ES-I3 (cell line): ENCODE results near the gene RSL24D1.
"Not testable (repeated sequence)": the region's sequence is repeated elsewhere in the genome, so short reads cannot be mapped to it uniquely, and the experiment has no call there.

Experiments used
- H3K36me3 ChIP-seq: 2 replicates; pipeline ENCODE4 v1.6.1; 2013; ENCODE audit warnings: mild to moderate bottlenecking, low read length, control low read depth, moderate library complexity; ENCODE audit not compliant: insufficient read depth
- H3K4me1 ChIP-seq: 2 replicates; pipeline ENCODE4 v1.6.1; 2013; ENCODE audit warnings: mild to moderate bottlenecking, control low read depth, low read length; ENCODE audit not compliant: insufficient read depth
- H3K9ac ChIP-seq: 2 replicates; pipeline ENCODE4 v1.6.1; 2013; ENCODE audit warnings: low read depth, mild to moderate bottlenecking, low read length, moderate library complexity
- H3K9me3 ChIP-seq: 2 replicates; pipeline ENCODE4 v1.6.1; 2013; ENCODE audit warnings: mild to moderate bottlenecking, low read length, moderate library complexity; ENCODE audit not compliant: control insufficient read depth, insufficient read depth

RSL24D1 gene

DNA sequence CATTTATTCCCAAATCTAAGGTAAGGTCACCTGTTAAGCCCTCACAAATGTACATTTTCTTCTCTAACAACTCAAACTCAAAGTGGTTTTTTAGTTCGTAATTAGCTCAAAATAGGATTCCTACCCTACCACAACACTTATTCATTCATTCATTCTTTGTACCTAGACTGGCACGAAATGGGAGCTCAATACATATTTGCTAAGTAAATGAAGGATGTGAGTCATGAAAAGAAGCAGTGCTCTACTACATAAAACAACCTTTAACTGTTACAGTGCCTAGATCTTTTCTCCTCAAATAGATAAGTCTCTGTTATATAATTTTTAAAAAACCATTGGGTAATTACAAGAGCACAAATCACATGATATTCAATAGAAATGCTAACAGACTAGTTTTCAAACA lies 13.1 kb downstream of the RSL24D1 start:
- Histone ChIP-seq H3K9ac (no peak overlapping the region), H3K36me3 (peaks cover 5% of the 10 kb centered on the region; the same call in 1 of the 2 replicates), H3K4me1 (no peaks in the 10 kb centered on the region)

DNA sequence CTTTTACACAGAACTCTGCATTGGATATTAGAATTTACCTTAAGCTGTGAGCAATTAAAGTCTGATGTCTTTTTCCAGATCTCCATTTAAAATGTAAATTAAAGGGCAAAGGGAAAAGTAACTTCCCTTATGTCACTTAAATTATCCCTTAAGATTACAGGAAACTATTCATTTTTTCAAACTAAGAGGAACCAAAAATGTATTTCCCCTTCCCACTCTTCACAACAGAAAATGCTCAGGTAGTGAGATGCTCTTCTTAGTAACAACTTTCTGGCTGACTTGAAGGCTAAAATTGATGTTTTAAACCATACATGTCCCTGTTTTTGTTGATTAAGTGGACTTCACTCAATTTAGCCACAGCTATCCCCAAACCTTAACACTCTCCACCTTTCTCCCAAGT lies 17.6 kb downstream of the RSL24D1 start:
- Histone ChIP-seq H3K36me3 (peaks cover 5% of the 10 kb centered on the region; the same call in 1 of the 2 replicates), H3K9ac (no peak overlapping the region)

More for the DNA sequence above, 13.1 kb downstream of the RSL24D1 start:
- no peaks in the 10 kb centered on the region for H3K9me3 ChIP-seq

DNA sequence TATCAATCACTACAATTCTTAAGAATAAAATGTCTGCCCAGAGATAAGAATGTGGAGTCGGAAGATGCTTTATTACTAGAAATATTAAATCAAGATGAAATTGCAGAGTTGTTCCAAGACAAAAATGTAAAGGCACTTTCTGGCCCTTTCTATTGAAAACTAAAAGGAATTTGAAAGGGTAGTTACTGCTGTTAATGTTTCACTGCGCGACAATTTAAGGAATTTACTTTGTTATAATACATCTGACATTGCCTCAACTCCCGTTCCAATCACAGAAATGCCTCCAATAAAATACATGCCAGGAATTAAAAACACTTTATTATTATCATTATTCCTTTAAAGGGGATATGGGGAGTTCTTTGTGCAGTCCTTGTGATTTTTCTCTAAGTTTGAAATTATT lies 26.4 kb downstream of the RSL24D1 start:
- Histone ChIP-seq H3K9me3 (no peaks in the 10 kb centered on the region), H3K4me1 (no peaks in the 10 kb centered on the region), H3K36me3 (no peaks in the 10 kb centered on the region; the same call in 1 of the 2 replicates), H3K9ac (no peak overlapping the region)

More for the DNA sequence above, 17.6 kb downstream of the RSL24D1 start:
- H3K9me3 ChIP-seq, result no peaks in the 10 kb centered on the region
- H3K4me1 ChIP-seq, result no peaks in the 10 kb centered on the region

DNA sequence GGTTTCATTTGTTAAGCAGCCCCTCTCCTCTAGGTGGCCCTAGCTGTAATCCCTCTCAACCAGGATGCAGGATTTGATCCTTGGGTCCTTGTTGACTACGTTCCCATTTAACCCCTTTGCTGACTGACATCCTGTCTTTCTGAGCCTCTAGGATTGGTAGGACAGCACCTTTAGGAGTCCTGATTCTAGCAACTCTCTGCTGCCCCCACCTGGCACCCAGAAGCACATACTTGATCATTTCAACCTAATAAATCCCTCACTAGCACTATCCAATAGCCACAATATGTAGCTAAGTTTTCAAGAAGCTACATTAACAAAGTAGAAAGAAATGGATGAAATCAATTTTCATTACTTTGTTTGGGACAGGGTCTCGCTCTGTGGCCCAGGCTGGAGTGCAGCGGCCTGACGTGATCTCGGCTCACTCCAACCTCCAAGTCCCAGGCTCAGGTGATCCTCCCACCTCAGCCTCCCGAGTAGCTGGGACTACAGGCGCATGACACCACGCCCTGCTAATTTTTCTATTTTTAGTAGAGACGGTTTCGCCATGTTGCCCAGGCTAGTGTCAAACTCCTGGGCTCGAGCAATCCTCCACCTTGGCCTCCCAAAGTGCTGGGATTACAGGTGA lies 28.3 kb downstream of the RSL24D1 start:
- Histone ChIP-seq H3K9ac (no peak overlapping the region), H3K9me3 (no peaks in the 10 kb centered on the region), H3K36me3 (no peaks in the 10 kb centered on the region; the same call in 1 of the 2 replicates), H3K4me1 (no peaks in the 10 kb centered on the region)

DNA sequence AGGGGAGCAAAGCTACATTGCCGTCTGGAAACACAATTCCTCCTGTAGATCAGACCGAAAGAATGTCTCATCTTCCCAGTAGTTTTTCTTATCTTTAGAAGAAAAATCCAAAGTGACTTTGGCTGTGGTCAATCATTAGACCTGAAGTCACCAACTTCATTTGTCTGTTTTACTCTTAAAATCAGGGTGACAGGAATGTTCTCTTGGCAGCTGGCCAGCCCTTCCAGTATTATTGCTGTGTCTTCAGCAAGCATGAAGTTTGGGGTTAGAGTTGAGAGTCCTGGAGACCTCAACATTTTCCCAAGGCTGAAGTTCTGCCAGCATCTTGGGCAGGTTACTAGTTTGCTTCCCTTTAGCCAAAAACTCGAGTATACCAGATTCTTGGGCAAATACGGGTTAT lies 32.5 kb downstream of the RSL24D1 start:
- Histone ChIP-seq H3K9me3 (no peaks in the 10 kb centered on the region), H3K9ac (no peak overlapping the region), H3K36me3 (no peaks in the 10 kb centered on the region), H3K4me1 (no peaks in the 10 kb centered on the region)

DNA sequence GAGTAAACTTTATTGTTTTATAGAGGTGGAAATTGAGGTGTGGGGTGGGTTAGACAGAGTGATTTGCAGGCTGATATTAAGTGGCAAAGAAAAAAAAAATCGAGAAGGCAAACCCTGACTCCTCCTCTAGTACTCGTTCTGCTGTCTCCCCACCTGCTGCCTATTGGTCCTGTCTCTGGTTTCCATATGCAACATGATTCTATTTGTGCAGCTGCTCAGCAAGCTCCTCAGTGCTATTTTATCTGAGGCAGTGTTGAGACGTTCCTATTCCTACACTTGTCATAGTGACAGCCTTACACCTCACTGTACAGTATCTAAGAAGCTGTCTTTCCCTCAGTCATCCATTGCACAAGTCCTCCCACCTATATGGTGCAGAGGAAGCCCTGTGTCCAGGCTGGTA lies 45.1 kb downstream of the RSL24D1 start:
- no peaks in the 10 kb centered on the region for H3K4me1 ChIP-seq
- H3K9me3 ChIP-seq, result no peaks in the 10 kb centered on the region
- H3K36me3 ChIP-seq, result no peaks in the 10 kb centered on the region
- H3K9ac ChIP-seq, result no peak overlapping the region

DNA sequence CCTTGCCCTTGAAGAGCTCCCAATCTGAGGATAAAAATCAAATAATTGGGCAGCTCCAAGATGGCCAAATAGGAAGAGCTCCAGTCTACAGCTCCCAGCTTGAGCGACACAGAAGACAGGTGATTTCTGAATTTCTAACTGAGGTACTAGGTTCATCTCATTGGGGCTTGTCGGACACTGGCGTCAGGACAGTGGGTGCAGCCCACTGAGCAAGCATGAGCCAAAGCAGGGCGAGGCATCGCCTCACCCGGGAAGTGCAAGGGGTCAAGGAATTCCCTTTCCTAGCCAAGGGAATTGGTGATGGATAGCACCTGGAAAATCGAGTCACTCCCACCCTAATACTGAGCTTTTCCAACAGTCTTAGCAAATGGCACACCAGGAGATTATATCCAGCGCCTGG lies 53.6 kb downstream of the RSL24D1 start:
- H3K9me3 ChIP-seq, H3K4me1 ChIP-seq, H3K9ac ChIP-seq, H3K36me3 ChIP-seq: not testable (repeated sequence)

DNA sequence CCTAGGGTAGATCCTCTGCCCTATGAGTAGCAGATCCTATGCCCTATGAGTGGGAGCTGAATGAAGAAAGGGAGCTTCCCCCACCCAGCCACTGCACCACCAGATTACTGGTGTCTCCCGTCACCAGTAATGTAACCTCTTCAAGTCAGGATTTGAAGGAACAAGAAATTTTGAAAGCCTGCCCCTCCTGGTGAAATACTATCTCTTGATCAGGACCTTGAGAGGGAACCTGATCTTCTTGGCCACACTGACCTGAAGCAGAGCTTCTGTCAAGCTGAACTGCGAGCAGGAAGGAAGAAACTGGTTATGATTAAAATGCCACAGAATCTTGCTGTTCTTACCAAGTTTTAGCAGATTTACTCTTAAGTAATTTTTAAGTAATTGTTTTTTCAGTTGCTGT lies 62.8 kb downstream of the RSL24D1 start:
- Histone ChIP-seq H3K4me1 (no peaks in the 10 kb centered on the region), H3K9me3 (no peaks in the 10 kb centered on the region), H3K9ac (no peak overlapping the region), H3K36me3 (no peaks in the 10 kb centered on the region)

DNA sequence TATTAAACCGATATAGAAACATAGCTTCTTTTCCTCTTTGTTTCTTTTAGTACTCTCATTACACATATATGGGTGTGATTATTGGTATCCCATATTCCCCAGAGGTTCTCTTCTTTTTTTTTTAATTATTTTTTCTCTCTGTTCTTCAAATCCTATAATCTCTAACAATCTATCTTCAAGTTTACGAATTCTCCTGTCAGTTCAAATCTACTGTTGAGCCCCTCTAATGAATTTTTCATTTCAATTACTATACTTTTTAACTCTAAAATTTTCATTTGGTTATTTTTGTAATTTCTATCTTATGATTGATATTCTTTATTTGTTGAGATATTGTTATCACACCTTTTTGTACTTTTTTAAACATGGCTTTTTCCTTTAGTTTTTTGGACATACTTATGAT lies 64.1 kb downstream of the RSL24D1 start:
- Histone ChIP-seq H3K9me3 (no peaks in the 10 kb centered on the region), H3K9ac (no peak overlapping the region), H3K36me3 (no peaks in the 10 kb centered on the region), H3K4me1 (no peaks in the 10 kb centered on the region)
